GM18517 (cell line): ENCODE data around the gene MBD2.
"Not testable (repeated sequence)": the region's sequence is repeated elsewhere in the genome, so short reads cannot be mapped to it uniquely, and the experiment has no call there.

Source experiments
- ATAC-seq: cut with Tn5 transposase; IDR thresholded peaks from one replicate; pipeline ENCODE4 v1.9.1; 2021; ENCODE audit warnings: mild to moderate bottlenecking, moderate library complexity; ENCODE audit not compliant: unreplicated experiment

The MBD2 gene

GRCh38 chr18:54224379-54225014, at the start of gene MBD2:
MBD2 (minus strand) TSS chr18:54224669; CDS start chr18:54224559, 110 bp downstream.
- ATAC-seq: peak; percentile 79

GRCh38 chr18:54269893-54270844, 45.7 kb upstream of the MBD2 start:
- peak; percentile 39 for ATAC-seq

GRCh38 chr18:54268751-54269150, 44.3 kb upstream of the MBD2 start:
- no peak for ATAC-seq

- ATAC-seq: no peak
Measured at GRCh38 chr18:54267701-54268100, 43.2 kb upstream of the MBD2 start.

- ATAC-seq: peak; percentile 80
Measured at GRCh38 chr18:54263904-54264336, 39.5 kb upstream of the MBD2 start.

GRCh38 chr18:54261894-54262293, 37.4 kb upstream of the MBD2 start:
- ATAC-seq: peak; percentile 88

- ATAC-seq: peak; percentile 32
Measured at GRCh38 chr18:54260396-54261072, 36.1 kb upstream of the MBD2 start.

- ATAC-seq: not testable (repeated sequence)
Measured at GRCh38 chr18:54257818-54258217, 33.3 kb upstream of the MBD2 start.

GRCh38 chr18:54257015-54257414, 32.5 kb upstream of the MBD2 start:
- no peak for ATAC-seq

- ATAC-seq: no peak
Measured at GRCh38 chr18:54255141-54255540, 30.7 kb upstream of the MBD2 start.

- ATAC-seq: no peak
Measured at GRCh38 chr18:54254265-54254758, 29.8 kb upstream of the MBD2 start.

GRCh38 chr18:54251606-54252390, 27.3 kb upstream of the MBD2 start:
- ATAC-seq: no peak

GRCh38 chr18:54250846-54251261, 26.4 kb upstream of the MBD2 start:
- peak; percentile 91 for ATAC-seq

- ATAC-seq: no peak
Measured at GRCh38 chr18:54247511-54248175, 23.2 kb upstream of the MBD2 start.

- ATAC-seq: no peak
Measured at GRCh38 chr18:54242327-54242726, 17.9 kb upstream of the MBD2 start.

- no peak for ATAC-seq
Measured at GRCh38 chr18:54241483-54241882, 17.0 kb upstream of the MBD2 start.

GRCh38 chr18:54240629-54241107, 16.2 kb upstream of the MBD2 start:
- ATAC-seq: no peak

- no peak for ATAC-seq
Measured at GRCh38 chr18:54239601-54240000, 15.1 kb upstream of the MBD2 start.

GRCh38 chr18:54239091-54239490, 14.6 kb upstream of the MBD2 start:
- ATAC-seq: no peak
